Measurements from ENCODE around the gene BMP7.
"Not testable (repeated sequence)": the region's sequence is repeated elsewhere in the genome, so short reads cannot be mapped to it uniquely, and the experiment has no call there.

BMP7 gene

GRCh38 chr20:57287007-57287880, 20.8 kb upstream of the BMP7 start:
- DNase-seq = no peak

DNA sequence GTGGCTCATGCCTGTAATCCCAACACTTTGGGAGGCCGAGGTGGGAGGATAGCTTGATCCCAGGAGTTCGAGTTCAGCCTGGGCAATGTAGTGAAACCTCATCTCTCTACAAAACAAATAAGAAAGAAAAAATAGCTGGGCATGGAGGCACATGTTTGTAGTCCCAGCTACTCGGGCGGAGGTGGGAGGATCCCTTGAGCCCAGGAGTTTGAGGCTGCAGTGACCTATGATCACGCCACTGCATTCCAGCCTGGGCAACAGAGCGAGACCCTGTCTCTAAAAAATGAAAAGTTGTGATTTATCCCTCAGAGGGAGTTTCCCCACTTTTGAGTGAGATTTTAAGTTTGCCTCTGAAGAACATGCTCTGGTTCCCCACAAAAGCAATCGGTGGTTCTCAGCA, 17.4 kb upstream of the BMP7 start:
- DNase-seq = no peak

DNA sequence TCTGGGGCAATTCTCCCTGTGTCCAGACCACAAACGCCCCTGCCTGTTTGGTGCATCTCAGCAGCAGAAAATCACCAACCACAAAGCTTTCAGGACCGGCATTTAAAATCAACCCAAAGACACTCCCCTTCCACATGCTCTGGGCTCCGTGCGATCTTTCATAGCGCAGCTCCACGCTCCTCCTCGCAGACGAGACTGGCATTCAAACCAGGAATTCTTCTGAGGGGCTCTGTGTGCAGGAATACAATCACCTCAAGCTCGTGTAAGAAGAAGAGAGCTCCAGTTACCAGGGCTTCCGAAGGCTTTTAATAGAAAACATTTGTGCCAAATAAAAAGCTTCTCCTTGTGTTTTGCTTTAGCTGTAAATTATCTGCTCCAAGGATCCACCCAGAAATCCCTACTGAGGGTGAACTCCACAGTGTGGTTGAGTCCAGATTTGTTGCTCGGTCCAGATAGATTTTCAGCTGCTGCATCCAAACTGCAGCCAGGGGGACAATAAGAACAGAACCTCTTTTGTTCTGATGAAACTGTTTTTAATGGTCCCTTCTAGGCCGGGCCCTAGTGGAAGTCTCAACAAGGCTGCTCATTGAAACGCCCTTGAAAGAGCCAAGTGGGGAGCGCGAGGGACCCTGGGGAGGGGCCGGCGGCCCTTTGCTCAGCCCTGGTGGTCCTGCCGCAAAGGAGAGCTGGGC, 16.4 kb upstream of the BMP7 start:
- DNase-seq = no peak

- no peak for DNase-seq
These were observed 15.5 kb upstream of the BMP7 start for GRCh38 chr20:57281900-57282299.

- no peak for DNase-seq
These were observed 13.8 kb upstream of the BMP7 start for GRCh38 chr20:57280221-57280620.

DNA sequence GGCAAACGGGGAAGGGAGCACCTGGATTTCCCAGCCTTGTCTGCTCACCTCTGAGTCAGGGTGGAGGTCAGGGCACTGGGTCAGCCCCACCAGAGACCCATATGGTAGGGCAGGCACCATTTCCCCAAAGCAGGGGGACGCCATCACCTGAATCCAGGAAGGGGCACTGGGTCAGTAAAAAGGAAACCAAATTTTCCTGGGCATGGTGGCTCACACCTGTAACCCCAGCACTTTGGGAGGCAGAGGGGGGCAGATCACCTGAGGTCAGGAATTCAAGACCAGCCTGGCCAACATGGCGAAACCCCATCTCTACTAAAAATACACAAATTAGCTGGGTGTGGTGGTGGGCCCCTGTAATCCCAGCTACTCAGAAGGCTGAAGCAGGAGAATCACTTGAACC, 13.1 kb upstream of the BMP7 start:
- not testable (repeated sequence) for DNase-seq

GRCh38 chr20:57278457-57278856, 12.0 kb upstream of the BMP7 start:
- no peak for DNase-seq

DNA sequence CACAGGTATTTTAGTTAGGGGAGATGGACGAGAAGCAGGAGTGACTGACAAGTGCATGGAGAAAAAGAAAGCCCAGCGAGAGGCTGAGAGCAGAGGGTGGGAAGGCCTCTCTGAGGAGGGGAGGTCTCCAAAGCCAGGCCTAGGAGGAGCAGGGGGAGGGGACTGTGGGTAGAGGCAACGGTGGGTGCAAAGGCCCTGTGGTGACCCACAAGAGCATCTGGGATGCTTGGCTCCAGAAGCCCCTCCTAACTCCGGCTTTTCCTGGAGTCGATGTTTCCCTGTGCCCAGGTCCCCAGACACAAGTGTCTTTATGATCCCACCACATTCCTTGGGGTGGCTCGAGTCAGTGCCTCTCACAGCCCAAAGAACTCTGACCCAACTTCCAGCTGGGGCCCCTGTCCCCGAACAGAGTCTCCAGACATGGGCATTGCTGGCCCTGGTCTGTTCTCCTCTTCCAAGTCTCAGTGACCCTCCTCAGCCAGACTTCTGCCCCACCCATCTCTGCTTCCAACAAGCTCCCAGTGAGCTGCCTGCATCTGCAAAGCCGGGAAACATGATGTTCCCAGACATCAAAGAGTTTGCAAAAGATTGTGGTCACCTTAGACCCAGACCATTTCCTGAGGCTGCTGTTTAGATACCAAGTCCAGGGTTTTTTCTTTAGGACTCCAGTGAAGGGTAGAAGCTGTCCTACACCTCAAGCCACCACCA, 11.1 kb upstream of the BMP7 start:
- no peak for DNase-seq

- no peak for DNase-seq
These were observed 9.8 kb upstream of the BMP7 start for GRCh38 chr20:57276221-57276620.

DNA sequence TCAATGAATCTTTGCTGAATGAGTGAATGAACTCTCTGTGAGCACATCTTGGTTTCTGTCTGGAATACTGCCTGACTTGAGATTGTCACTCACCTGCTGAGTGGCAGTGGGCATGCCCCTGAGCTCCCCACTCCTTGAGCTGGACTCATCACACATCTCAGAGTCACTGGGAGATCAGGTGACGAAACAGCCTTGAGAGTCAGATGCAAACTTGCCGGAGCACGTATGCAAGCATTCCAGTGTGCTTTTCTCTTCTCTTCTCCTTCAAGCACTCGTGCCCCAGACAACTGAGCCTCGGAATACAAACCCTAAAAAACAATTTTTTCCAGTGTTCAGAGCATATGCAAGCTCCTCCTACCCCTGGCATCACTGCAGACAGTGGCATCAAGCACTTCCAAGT, 9.4 kb upstream of the BMP7 start:
- DNase-seq = no peak

DNA sequence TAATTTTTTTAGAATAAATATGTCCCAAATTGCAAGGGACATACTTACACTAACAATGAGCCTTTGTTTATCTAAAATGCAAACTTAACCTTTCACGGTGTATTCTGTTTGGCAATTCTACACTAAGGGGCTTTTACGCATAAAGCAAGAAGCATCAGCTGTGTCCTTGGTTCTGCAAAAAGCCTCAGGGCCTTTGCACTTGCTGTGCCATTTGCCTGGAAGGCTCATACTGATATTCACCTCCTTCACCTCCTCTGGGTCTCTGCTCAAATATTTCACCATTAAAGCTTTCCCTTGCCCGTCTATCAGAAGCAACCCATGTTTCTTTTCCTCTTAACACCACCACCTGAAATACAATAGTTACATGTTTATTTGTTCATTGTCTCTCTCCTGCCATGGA, 8.9 kb upstream of the BMP7 start:
- no peak for DNase-seq

DNA sequence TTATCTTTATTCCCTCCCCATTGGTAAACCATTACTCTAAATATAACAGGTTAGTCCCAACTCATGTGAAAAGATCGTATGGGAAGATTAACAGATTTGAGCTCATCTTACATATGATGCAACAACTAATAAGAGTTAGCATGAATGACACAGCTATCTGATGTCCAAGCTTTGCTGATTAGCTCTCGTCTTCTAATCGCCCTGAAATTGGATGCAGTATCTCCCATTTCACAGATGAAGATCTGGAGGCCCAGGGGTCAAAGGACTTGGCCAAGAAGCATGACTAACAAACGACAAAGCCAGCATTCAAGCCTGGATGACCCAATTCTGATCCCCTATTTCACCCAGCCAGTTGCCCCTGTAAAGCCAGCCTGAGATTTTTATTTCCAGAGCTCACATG, 8.4 kb upstream of the BMP7 start:
- DNase-seq = no peak

- no peak for DNase-seq
These were observed 7.9 kb upstream of the BMP7 start for GRCh38 chr20:57274299-57274698.

DNA sequence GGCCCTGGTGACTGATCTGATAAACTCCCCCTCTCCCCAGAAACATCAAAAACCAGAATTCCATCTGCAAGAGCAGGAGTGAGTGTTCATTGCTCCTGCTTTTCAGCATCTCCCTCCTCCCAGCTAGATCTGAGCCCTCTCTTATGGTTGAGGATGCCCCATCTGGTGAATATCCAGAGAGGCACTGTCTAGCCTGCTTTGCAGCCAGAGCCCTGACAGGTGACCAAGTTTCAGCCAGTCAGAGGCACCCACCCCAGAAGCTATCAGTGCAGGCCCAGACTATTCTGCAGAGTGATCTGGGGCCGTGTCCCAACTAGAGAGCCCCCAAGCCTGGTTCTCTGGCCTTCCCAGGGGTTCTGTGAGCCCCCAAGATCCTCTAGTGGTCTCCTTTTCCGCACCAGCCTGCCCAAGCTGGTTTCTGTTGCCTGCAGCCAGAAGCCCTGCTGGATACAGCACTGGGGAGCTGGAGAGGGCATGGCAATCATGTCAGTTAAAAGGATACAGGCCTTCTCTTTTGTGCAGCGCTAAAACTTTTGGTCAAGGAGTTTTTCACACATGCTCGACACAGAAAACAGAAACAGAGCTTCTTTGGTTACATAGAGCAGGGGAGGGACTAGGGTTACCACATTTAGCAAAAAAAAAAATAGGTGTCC, 6.6 kb upstream of the BMP7 start:
- no peak for DNase-seq

DNA sequence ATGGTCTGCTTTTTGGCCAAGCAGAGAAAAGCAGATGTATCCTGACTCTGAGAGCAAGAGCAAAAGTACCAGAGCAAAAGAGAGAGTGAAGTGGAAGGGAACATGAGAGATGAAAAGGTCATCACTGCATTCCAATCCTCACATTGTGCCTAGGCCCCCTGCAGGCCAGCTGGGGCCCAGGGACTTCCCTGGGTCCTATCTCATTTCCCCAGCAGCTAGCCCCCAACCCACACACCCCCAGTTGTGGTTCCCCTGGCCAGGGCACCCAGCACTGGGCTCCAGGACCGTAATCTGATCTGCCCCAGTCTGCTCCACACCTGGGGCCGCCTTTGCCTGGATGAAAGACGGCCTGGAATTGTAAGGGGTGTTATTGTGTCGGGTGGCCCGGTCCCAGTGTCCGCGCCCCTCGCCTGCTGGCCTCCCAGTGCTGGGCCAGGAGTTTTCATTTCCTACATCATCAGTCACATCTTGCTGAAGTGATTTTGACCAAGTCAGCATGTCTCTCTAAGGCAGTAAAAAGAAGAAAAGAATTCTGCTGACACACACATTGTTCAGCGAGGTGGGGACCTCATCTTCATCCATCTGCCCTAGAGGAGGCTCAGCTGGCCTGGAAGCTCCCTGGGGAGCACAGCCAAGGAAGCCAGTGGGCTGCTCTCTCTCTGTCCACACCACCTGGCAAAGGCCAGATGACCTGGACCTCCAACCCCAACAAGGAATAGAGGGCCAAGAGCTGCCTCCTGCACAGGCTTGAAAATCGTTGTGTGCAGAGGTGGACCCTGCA, 4.0 kb upstream of the BMP7 start:
- no peak for DNase-seq

DNA sequence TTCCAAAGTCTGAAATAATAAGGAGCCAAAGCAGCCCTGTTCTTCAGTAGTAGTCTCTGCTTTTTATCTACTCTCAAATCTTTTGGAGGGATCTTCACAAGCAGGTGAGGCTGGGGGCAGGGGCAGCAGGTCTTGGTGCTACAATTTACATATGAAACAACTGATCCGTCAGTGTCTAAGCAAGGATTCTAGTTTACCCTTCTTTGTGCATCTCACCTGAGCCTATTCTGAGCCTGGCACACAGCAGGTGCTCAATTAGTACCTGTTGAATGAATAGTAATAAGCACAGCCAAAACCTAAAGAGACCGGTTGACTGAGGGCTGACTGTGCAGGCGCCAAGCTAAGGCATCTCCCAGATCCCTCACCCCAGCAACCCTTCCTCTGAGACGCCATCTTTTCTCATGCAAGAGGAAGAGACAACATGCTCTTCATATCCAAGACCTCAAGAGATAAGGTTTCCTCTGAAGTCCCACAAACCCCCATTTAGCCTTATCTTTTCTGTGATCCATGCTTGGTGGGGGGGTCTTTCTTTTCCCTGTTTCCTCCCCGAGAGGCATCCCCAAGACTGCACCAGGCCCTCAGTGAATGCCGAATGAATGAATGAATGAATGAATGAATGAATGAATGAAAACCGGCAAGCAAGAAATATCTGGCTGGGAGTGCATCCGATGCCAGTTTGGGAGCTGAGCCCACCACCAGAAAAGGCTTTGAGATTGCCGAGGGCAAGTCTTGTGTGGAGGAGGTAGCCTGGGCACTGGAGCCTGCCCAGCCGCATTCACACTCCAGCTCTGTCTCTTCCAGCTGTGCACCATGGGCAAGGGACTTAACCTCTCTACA, 2.9 kb upstream of the BMP7 start:
- no peak for DNase-seq

GRCh38 chr20:57268399-57269076, 2.1 kb upstream of the BMP7 start:
- DNase-seq = no peak

GRCh38 chr20:57267158-57267821, 849 bp upstream of the BMP7 start:
- no peak for DNase-seq

- DNase-seq = no peak
These were observed 497 bp downstream of the BMP7 start for GRCh38 chr20:57265997-57266290.

DNA sequence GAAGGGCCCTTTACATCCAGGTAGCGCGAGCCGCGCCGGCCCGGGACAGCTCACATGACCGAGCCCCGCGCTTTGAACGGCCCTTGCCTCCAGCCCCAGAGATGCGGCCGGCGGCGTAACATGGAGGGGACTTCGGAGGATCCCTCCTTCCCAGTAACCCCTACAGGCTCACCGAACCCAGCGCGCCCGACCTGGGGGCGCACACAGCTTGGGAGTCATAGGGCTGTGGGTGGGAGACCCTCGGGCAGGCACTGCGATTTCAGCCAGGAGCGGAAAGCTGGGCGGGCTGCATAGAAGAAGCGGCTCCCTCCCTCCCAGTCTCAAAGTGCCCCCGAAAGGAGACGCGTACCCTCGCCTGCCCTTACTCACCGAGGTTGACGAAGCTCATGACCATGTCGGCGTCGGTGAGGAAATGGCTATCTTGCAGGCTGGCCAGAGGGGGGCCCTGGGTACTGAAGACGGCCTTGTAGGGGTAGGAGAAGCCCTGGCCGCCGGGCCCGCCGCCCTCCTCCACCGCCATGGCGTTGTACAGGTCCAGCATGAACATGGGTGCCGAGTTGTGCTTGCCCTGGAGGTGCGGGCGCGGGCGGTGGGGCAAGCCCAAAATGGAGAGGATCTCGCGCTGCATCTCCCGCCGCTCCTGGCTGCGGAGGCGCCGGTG, 975 bp downstream of the BMP7 start:
- DNase-seq = no peak

All from NCI-H2029 treated with DMSO at 0.1 percent for 48 hours (cell line).